Cerebellar cortex (tissue), 1 donor: ENCODE data around the gene ZGPAT.
A peak's percentile ranks its signal among the peaks of the same experiment; 100 is the strongest.

Experiments used
- DNase-seq: peaks from one replicate; pipeline ENCODE4 v3.0.0-alpha.2; 2015; ENCODE audit warnings: low spot score

Gene ZGPAT

DNA sequence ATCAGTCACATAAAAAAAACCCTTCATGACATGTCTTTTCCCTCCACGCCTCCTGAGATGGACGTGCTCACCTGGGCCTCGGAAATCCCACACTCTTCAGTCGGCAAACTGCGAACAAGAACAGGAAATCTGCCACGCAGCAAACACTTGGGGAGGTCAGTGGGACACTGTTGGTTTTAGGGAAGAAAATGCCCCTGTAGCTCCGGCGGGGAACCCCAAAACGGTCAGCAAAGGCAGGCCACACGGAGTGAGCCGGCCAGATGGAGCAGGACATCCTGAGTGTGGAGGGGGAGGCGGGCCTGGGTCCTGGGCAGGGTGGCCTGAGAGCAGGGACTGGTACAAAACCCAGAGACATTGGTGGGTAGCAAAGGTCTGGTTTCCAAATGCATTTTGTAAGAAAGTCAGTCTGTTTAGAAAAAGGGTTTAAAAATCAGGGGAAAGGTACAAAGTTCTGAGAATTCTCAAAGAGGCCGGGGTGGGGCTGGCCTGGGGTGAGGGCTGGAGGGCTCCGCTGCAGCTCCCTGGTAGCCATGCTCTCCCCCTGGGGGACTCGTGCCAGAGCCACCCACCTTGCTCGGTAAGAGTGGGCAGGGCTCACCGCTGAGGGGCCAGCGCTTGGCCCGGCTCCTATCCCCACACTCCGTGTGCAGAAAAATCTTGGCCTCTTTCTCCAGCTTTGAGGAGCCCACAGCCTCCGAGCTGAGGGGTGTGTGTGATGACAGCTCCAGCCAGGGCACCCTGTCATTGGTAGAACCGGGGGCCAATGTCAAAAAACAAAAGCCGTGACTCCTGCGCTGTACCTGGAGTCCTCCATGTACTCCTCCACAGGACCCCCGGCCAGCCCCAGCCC is 37.0 kb downstream of the ZGPAT start:
- no peak for DNase-seq

DNA sequence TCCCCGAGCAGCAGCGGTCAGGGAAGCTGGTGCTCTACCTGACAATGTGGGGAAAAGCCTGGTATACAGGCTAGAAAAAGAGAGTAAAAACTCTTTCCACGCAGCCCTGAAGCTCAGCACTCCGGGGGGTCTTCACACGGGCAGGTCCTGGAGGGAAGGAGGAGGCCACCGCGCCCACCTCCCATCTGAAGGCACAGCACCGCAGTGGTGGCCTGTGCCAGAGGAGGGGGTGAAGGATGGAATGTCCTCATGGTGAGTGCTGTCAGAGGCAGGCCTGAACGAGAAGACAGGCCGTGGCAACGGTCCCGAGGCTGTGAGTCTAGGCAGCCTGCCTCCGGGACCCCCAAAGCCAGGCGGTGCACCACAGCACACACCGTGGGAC is 37.6 kb downstream of the ZGPAT start:
- no peak for DNase-seq

DNA sequence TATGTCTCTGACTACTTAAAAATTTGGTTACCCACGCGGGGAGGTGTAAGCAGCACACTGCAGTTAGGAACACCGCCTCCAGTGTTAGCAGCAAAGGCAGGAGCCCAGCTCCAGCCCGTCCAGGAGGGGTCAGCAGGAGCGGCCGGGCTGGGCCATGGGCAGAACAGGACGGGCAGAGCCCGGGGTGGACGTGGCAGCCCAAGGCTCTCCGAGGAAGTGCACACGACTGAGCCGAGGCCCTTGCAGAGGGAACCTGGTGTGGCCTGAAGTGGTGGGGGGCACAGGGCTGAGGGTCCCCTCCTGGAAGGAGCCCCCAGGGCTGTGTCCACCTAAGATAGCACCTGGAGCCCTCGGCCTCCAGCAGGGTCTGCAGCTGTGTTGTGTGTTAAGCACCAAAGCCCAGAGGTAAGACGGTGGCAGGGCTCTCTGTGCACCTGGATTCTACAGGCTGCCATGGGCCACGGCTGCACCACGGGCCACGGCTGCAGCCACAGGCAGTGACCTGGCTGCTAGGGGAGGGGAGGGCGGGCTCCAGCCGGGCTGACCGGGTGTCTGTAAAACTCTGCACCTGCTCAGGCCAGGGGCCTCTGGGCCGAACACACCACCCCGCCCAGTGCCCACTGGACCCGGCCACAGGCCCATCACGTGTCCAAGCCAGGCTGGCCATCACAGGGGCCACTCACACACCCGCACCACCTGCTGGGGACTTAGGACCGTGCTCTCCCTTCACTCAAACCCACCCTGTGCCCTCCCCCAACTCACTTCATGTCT is 38.3 kb downstream of the ZGPAT start:
- no peak for DNase-seq

DNA sequence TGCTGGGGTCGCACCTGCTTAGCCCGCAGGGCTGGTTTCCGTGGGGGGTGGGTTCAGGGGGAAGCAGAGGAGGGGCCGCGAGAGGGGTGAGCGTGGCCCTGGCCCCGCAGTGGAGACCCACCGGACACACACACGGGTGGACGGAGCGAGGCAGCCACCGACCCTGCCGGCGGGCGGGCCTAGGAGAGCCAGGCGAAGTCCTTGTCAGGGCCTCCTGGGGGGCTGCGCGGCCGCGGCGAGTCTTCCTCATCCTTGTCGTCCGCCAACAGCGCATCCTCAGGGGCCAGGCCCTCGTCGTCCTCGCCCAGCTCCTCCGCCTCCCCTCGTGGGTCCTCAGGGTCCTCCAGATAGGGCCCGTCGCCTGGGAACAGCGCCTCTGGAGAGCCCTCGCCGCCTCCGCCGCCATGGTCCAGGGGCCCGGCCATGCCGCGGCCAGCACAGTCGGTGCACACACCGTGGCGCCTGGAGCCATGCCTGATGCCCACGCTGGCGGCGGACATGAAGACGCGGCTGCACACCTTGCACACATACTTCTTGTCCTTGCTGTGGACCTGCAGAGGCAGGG is 39.0 kb downstream of the ZGPAT start:
- no peak for DNase-seq

DNA sequence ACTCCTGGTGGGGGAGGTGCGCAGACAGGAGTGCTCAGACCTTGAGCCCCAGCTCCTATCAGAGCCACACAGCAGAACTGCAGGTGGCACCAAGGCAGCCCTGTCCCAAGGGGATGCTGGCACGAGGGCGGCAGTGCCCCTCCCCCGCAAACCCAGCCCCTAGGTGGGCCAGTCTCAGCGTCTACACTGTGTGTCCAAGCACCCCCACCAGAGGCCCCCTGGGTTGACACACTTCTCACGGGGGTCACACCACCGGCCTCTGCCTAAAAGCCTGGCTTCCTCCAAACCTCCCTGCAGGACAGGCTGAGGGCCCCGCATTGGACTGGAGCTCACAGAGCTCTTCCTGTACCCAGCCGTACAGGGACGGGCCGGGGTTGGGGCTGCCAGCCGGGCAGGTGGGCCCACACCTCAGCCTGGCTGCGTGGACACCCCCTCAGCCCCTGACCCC is 39.8 kb downstream of the ZGPAT start:
- DNase-seq, result no peak

DNA sequence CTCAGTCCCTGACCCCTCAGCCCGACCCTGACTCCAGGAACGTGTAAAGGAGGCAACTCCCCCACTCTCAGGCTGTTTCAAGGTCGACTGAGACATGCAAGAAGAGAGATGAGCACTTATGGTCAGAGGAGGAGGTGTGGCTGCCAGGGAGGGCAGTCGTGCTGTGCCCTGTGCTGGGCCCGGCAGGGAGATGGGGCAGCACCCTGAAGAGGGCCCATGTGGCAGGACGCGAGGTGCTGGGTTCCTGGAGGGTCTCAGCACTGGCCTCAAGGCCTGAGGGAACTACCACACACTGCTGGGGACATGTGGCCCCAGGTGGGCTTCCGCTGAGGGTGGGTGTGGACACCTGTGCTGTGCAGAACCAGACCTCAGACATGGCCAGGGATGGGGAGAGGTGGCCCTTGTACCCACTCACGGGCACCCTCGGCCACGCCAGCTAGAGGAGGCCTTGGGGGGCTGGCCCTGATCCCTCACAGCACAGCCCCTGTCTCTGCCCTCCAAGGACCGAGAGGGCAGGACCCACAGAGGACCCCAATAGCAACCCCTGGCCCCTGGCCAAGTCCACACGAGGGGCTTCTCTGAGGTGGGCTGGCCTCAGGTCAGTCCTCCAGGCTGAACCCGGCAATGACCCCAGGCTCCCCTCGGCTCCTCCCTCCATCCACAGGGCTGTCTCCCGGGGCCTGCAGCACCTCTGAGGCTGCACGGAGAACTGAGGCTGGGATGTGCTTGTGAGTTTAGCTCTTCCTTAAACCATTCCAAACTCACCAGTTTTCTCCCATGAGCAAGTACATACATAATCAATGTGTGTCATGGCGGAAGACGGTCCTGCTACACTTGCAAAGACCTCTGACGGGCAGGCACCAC is 40.5 kb downstream of the ZGPAT start:
- no peak for DNase-seq

DNA sequence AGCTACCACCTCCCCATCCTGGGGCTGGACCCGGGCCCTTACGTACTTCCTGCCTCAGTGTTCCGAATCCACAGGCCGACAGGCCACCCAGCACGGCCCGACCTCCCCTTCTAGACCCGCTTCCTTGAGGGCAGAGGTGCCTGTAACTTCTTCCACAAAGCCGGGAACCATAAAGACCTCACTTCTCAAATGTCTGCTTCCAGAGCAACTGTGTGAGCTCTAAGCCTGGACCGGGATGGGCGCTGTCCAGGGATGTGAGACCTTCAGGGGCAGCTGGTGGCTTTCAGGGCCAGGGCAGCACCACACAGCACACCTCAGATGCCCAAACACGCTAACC is 41.1 kb downstream of the ZGPAT start:
- no peak for DNase-seq

DNA sequence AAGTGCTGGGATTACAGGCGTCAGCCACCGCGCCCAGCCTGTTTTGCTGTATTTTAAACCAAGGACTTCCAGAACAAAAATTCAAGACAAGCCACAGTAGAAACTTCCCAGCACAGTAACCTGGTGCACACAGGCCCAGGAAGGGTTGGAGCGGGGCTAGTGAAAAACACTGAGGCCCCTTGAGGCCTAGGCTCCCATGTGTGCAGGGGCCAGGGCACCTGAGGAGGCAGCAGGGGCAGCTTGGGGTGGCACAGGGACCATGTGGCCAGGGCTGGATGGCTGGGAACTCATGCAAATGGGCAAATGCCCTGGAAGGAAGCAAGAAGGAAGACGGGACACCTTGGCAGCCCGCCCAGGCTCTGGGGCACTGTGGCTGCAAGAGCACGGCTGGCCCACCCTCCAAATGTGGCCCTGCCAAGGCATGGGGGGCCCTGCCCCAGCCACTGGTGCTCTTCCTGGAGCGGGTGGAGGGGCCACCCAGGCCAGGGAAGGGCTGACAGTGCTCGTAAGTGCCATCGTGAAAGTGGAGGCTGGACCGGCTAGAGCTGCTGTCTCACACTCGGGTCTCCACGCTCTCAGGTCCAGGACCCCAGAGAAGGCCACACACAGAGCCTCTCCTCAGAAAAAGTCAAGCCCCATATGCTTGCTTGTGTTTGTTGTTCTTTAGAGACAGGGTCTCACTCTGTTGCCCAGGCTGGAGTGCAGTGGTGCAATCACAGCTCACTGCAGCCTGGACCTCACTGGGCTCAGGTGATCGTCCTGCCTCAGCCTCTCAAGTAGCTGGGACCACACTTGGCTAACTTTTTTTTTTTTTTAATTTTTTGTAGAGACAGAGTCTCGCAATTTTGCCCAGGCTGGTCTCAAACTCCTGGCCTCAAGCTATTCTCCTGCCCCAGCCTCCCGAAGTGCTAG is 42.0 kb downstream of the ZGPAT start:
- DNase-seq, result no peak

DNA sequence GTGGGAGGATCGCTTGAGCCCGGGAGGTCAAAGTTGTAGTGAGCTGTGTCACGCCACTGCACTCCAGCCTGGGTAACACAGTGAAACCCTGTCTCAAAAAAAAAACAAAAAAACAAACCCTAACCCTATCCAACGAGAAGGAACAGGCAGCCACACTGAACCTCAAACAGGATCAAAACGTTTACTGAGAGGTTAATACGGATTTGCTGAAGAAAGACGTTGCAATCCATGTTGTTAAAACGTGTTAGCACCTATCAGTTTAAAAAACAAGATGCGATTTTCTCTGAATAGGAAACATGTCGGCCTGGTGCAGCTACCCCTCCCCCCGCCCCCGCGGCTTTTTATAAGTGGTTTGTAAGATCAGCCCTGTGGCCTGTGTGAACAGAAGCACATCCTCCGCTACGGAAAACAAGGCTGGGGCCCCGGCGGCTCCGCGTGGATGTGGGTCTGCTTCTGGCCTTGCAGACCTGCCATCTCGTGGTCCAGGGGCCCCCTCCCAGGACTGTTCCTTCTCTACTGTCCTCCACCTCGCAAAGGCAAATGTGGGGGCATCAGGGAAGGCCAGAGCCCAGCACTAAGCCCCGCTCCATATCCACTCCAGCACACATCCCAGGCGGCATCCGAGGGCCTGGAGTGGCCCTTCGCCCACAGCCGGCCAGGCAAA is 43.1 kb downstream of the ZGPAT start:
- DNase-seq, result no peak

DNA sequence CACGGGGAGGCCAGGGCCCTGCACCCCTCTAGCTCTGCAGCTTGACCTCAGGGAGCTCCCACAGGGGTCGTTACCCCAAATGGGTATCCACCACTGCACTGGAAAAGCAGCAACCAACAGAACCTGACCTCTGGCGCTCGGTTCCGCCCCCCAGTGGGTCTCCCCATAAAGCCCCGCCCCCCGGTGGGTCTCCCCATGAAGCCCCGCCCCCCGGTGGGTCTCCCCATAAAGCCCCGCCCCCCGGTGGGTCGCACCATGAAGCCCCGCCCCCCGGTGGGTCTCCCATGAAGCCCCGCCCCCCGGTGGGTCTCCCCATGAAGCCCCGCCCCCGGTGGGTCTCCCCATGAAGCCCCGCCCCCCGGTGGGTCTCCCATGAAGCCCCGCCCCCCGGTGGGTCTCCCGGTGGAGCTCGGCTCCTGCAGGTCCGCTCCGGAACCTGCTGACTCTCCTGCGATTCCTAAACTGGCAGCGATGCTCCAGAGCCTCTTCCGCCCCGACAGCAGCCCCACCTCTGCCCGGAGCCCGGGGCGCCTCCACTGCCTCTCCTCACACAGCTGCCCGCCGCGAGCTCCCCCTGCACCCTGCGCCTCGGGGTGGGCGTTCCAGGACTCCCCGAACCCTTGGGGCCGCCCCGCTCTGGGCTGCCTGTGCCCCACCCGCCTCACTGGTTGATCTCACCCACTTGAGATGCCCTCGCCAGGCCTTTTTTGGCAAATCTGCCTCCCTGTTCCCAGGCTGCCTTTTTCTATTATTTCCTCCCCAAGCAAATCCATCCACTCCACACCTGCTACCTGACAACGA is 43.8 kb downstream of the ZGPAT start:
- no peak for DNase-seq

DNA sequence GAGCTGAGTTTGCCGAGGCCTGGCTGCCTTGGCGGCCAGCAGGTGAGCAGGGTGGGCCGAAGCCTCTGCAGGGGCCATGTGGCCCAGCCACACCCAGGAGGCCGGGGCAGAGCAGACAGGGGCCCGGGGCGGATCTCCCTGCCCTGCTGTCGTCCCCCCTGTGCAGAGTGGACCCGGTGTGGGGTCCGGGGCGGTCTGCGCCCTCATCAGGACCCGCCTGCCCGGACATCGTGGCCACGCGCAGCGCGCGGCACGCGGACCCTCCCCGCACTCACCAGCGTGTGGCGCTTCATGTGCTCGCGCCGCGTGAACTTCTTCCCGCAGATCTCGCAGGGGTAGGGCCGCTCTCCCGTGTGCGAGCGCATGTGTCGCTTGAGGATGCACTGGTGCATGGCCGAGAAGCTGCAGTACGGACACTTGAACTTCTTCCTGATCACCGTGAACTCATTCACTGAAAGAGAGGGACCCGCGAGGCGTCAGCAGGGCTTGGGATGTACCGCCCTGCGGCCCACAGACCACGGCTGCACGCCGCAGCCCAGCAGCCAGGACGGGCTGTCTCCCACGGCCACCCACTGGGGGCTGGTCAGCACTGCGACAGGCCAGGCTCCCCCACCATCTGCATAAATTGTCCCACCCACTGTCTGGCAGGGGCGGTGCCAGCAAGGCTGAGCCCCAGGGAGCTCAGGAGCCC is 44.7 kb downstream of the ZGPAT start:
- no peak for DNase-seq

DNA sequence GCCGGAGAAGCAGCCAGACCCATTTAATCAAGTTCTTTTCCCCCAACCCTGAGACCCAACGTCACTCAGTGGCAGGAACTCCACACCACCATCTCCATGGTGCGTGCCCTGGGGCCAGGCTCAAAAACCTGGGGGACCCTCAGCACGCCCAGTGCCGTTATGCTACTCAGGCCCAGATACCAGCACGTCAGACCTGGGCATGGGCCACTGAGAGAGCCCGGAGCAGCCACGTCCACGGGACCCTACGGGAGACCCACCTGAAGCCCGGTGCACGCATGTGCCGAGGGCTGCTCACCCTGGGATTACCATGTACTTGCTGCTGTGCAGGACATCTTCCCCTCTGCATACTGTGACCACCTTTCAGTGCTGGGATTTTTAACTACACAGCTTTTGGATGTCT is 45.5 kb downstream of the ZGPAT start:
- no peak for DNase-seq

DNA sequence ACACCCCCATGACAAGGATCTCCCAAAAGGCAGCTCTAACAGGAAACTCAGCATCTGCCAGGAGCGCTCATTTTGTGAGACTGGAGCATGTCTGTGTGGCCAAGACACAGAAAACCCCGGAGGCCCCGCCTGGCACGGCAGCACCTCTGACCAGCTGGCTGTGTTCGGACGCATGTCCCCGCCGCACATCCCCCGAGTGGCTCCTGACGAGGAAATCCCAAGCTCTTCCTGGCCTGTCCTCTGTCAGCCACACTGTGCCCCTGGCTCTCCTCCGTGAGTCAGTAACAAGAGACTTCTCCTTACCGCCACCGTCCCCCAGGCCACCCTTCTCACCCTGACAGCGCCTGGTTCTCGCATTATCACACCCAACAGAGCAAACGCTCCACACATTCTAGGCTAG is 46.2 kb downstream of the ZGPAT start:
- no peak for DNase-seq

DNA sequence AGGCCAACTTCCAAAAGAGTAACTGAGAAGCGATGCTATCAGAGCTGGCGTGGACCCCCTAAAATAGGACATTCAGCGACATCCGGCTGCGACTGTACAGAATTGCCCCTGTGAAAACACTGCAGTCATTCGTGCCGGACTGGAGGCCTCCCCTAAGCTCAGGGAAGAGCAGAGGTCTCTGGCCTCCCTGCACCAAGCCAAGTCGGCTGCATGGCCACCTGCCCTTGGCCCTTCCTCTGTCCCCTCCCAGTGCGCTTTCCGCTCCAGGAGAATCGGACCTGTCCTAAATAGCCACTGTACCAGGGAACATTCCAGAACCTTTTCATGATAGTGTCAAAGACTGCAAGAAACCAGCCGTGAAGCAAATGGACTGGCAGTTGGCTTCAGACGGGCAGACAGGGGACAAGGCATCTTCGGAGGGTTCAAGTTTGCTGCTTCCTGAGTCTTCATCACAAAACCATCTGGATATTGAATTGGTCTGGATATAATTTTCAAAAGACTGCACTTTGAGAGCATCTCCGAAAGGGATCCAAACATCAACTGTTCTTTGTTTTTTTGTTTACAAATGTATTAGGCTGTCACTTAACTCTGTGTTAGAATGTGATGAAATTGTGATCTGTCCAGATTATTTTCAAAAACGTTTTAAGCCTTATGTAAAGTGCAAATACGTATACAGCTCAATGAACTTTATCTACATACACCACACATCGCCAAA is 48.3 kb downstream of the ZGPAT start:
- DNase-seq, result peak; percentile 65

DNA sequence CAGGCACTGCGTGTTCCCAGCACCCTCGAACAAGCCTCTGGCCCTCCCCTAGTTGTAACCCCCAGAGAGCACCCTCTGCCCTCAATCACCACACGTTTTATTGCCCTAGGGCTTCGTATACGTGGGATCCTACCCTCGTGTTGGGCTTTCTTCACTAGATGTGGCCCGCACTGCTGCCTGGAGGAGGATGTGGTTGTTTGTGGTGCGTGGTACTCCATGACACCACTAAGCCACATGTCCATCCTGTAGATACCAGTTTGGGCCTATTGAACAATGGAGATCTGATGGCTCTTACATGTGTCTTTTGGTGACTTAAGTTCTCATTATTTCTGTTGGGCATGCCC is 48.8 kb downstream of the ZGPAT start:
- DNase-seq, result no peak

DNA sequence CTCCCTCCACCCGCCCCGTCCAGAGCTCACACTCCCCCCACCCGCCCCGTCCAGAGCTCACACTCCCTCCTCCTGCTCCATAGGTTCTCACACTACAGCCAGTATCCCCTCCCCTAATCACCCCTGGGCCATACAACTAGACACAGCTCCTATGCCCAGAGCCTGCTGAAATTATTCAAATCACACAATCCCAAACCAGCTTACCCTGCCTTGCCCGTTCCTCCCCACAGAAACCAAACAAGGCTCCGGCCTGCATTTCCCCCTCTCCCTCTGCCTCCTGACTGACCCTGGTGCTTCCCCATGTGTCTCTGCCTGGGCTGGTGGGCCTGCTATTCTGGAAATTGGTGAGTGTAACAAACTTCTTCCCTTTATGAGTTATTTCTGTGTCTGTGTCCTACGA is 50.3 kb downstream of the ZGPAT start:
- DNase-seq, result no peak

DNA sequence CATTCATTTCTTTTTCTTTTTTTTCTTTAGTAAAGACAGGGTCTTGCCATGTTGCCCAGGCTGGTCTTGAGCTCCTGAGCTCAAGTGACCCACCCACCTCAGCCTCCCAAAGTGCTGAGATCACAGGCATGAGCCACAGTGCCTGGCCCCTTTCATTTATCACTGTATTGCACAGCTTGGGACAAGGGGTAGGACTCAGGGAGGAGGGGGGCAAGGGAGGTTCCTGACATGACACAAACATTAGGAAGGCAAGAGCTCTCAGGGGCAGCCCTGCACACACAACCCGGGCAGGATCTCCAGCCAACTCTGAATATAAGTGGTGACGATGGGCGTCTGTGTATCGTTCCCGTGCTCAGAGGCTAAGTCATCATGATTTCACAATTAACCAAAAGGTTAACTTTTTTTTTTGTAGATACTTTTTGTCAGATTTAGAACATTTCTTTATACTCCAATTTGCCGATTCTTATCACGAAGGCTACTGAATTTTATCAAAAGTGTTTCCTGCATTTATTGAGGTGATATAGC is 51.6 kb downstream of the ZGPAT start:
- no peak for DNase-seq
